DND-41 (cell line): ENCODE results near the gene SERPINE2.

Source experiments
- EZH2 ChIP-seq: IDR thresholded peaks from 3 replicates; pipeline ENCODE4 v1.6.1; 2012; ENCODE audit warnings: borderline replicate concordance, low read depth, mild to moderate bottlenecking, moderate library complexity, low read length, inconsistent platforms; ENCODE audit not compliant: severe bottlenecking
- TF ChIP-seq, protein P1 (sequence below): IDR thresholded peaks from 2 replicates; pipeline ENCODE4 v1.5.1; 2012; ENCODE audit warnings: borderline replicate concordance, low read length, moderate library complexity, mild to moderate bottlenecking; ENCODE audit not compliant: poor library complexity, severe bottlenecking; ENCODE audit errors: extremely low read depth

DNA sequence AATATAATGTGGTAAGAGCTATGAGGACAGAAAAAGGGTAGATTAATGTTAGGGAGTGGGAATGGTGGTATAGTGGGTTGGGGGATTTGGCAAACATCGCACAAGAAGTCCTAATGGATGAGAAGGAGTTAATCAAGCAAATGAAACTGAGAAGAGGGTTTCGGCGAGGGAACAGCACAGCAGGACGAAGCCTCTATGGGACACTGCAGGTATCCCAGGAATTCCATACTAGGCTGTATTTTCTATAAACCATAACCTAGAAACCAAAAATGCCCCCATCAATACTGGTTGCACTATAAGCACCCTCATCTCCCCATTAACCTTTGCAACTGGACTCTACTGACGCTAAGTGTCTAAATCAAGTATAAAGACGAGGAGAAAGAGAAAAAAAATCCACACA lies 104.2 kb downstream of the SERPINE2 start:
- TF ChIP-seq, protein P1, sequence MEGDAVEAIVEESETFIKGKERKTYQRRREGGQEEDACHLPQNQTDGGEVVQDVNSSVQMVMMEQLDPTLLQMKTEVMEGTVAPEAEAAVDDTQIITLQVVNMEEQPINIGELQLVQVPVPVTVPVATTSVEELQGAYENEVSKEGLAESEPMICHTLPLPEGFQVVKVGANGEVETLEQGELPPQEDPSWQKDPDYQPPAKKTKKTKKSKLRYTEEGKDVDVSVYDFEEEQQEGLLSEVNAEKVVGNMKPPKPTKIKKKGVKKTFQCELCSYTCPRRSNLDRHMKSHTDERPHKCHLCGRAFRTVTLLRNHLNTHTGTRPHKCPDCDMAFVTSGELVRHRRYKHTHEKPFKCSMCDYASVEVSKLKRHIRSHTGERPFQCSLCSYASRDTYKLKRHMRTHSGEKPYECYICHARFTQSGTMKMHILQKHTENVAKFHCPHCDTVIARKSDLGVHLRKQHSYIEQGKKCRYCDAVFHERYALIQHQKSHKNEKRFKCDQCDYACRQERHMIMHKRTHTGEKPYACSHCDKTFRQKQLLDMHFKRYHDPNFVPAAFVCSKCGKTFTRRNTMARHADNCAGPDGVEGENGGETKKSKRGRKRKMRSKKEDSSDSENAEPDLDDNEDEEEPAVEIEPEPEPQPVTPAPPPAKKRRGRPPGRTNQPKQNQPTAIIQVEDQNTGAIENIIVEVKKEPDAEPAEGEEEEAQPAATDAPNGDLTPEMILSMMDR = no peak
- no peak for TF ChIP-seq EZH2
